K562 (cell line): Measurements from ENCODE around the gene GASK1A. TPM values are rescaled to one million over a fixed set of nuclear protein-coding genes. Genes with fewer than 3 reads are reported as not detected.
A peak's percentile ranks its signal among the peaks of the same experiment; 100 is the strongest.

ENCODE experiments used
- ATAC-seq: fragments of 200-7000 bp; cut with Tn5 transposase; 3 replicates; pipeline ENCODE4 v1.9.1; 2020; ENCODE audit warnings: moderate library complexity
- BruUV-seq: library from RNA; stranded (reverse); fragments of 400-500 nt; replicated peaks from 2 replicates; lab custom pipeline; 2021; lab: Mats Ljungman, UMichigan
- CTCF ChIA-PET: fragments of 300-600 bp; formaldehyde crosslinking; extraction: SDS; loops from one replicate; lab custom pipeline; 2021; ENCODE audit warnings: low intra/inter-chr PET ratio; lab: Yijun Ruan, JAX
- POLR2A ChIA-PET: fragments of 300-600, 350-650 bp; sonication (Branson Sonifier 250); formaldehyde crosslinking; extraction: SDS; loops from one replicate; lab custom pipeline; 2021; ENCODE audit warnings: antibody characterized with exemption, inconsistent platforms; lab: Yijun Ruan, JAX
- DNase-seq, 4 experiments: peaks; one replicate each; pipeline versions ENCODE4 v3.0.0 to v3.0.0-alpha.2; 2011 to 2018; ENCODE audit warnings: low spot score in 3 of 4, mixed read lengths in 3 of 4; ENCODE audit errors: extremely low read depth in 1 of 4
- FAIRE-seq: peaks from 2 replicates; lab custom pipeline; 2011; peaks lifted over from hg19 to GRCh38; lab: Jason Lieb, UNC
- H2AFZ ChIP-seq: 2 replicates; pipeline ENCODE4 v1.6.0; 2011; ENCODE audit warnings: low read depth, low read length, control low read depth, inconsistent platforms
- H3K27ac ChIP-seq: fragments of 200-600 bp; 3 replicates; pipeline ENCODE4 v1.8.0; 2011; ENCODE audit warnings: low read depth, mild to moderate bottlenecking, control low read depth, inconsistent platforms, low read length, moderate library complexity, mixed read lengths; ENCODE audit errors: extremely low read depth
- H3K27me3 ChIP-seq, 2 experiments: fragments of 300-600 bp in 1 of 2; 2 replicates in 1 of 2; 3 replicates in 1 of 2; pipeline versions ENCODE4 v1.6.0 to v1.8.0; 2011; ENCODE audit warnings: inconsistent platforms in 2 of 2, low read length in 2 of 2, mild to moderate bottlenecking in 1 of 2, mixed read lengths in 1 of 2, moderate library complexity in 1 of 2; ENCODE audit not compliant: control insufficient read depth in 2 of 2, insufficient read depth in 2 of 2
- H3K36me3 ChIP-seq: fragments of 300-600 bp; 3 replicates; pipeline ENCODE4 v1.8.0; 2011; ENCODE audit warnings: mild to moderate bottlenecking, low read length, inconsistent platforms; ENCODE audit not compliant: control insufficient read depth, insufficient read depth
- H3K4me1 ChIP-seq, 2 experiments: fragments of 200-600 bp in 1 of 2; replicated peaks in 1 of 2; 2 replicates in 1 of 2; 3 replicates in 1 of 2; pipeline versions ENCODE4 v1.5.1 to v1.8.0; 2011; ENCODE audit warnings: inconsistent platforms in 2 of 2, low read length in 2 of 2, mild to moderate bottlenecking in 1 of 2, mixed read lengths in 1 of 2, moderate library complexity in 1 of 2; ENCODE audit not compliant: control insufficient read depth in 2 of 2, insufficient read depth in 2 of 2
- H3K4me2 ChIP-seq: 2 replicates; pipeline ENCODE4 v1.6.1; 2011; ENCODE audit warnings: low read length, control low read depth, inconsistent platforms, mixed read lengths; ENCODE audit not compliant: insufficient read depth
- H3K4me3 ChIP-seq: fragments of 200-600 bp; sonication (generic), shearing (Covaris generic); 2 replicates; pipeline ENCODE4 v1.5.1; 2016; ENCODE audit warnings: control low read depth, inconsistent platforms
- H3K79me2 ChIP-seq: fragments of 200-600 bp; 3 replicates; pipeline ENCODE4 v1.8.0; 2011; ENCODE audit warnings: low read length, inconsistent platforms; ENCODE audit not compliant: control insufficient read depth, insufficient read depth
- H3K9ac ChIP-seq, 2 experiments: 2 replicates each; pipeline versions ENCODE4 v1.6.0 to v1.6.1; 2011; ENCODE audit warnings: low read depth in 2 of 2, low read length in 2 of 2, control low read depth in 1 of 2, inconsistent platforms in 1 of 2, mild to moderate bottlenecking in 1 of 2, mixed read lengths in 1 of 2; ENCODE audit not compliant: insufficient read depth in 1 of 2
- H3K9me1 ChIP-seq: one replicate; pipeline ENCODE4 v1.6.0; 2011; ENCODE audit warnings: inconsistent platforms, mild to moderate bottlenecking, low read length, moderate library complexity; ENCODE audit not compliant: control insufficient read depth, insufficient read depth
- H3K9me3 ChIP-seq: replicated peaks from 2 replicates; pipeline ENCODE4 v1.5.1; 2011; ENCODE audit warnings: low read depth, low read length, inconsistent platforms; ENCODE audit not compliant: control insufficient read depth, insufficient read depth
- H4K20me1 ChIP-seq: replicated peaks from 2 replicates; pipeline ENCODE4 v1.6.1; 2011; ENCODE audit warnings: low read length, inconsistent platforms, mixed read lengths; ENCODE audit not compliant: control insufficient read depth, insufficient read depth
- ARHGAP35 ChIP-seq: fragments of 450-650 bp; IDR thresholded peaks from 2 replicates; pipeline ENCODE4 v1.6.1; 2018; ENCODE audit not compliant: partially characterized antibody
- CHD4 ChIP-seq: fragments of 200-600 bp; sonication (generic); IDR thresholded peaks from 3 replicates; pipeline ENCODE4 v1.6.1; 2012; ENCODE audit warnings: low read depth, mild to moderate bottlenecking, mixed read lengths, low read length, inconsistent platforms; ENCODE audit not compliant: insufficient read depth, insufficient replicate concordance, poor library complexity, severe bottlenecking
- FOSL1 ChIP-seq: fragments of 200-800 bp; sonication (Bioruptor generic); conservative IDR thresholded peaks from 2 replicates; pipeline ENCODE4 v1.6.1; 2016; ENCODE audit warnings: missing genetic modification characterization, missing compliant biosample characterization
- GABPB1 ChIP-seq: sonication (generic); formaldehyde crosslinking; IDR thresholded peaks from 2 replicates; pipeline ENCODE4 v1.8.0; 2022; ENCODE audit warnings: mild to moderate bottlenecking, missing genetic modification reagents
- HOXB6 ChIP-seq: fragments of 250-450 bp; sonication (Bioruptor Pico); IDR thresholded peaks from 2 replicates; pipeline ENCODE4 v1.5.1; 2022; ENCODE audit warnings: mild to moderate bottlenecking, borderline replicate concordance
- MBD2 ChIP-seq: sonication (generic); IDR thresholded peaks from 2 replicates; pipeline ENCODE4 v1.6.1; 2016; ENCODE audit warnings: low read depth, borderline replicate concordance
- NR3C1 ChIP-seq: sonication (generic); formaldehyde crosslinking; IDR thresholded peaks from 2 replicates; pipeline ENCODE4 v1.8.1; 2022; ENCODE audit warnings: missing genetic modification reagents
- PHF21A ChIP-seq: fragments of 450-650 bp; IDR thresholded peaks from 2 replicates; pipeline ENCODE4 v1.6.1; 2017; ENCODE audit warnings: low read depth, borderline replicate concordance
- POLR2A ChIP-seq: fragments of 450-650 bp; conservative IDR thresholded peaks from 2 replicates; pipeline ENCODE4 v1.6.1; 2016
- PPARD ChIP-seq: fragments of 250-450 bp; sonication (Bioruptor Pico); IDR thresholded peaks from 2 replicates; pipeline ENCODE4 v1.8.0; 2022; ENCODE audit warnings: inconsistent platforms, mild to moderate bottlenecking, moderate library complexity
- SMARCA5 ChIP-seq: fragments of 450-650 bp; IDR thresholded peaks from 2 replicates; pipeline ENCODE4 v1.6.1; 2016
- SREBF1 ChIP-seq: fragments of 150-350 bp; IDR thresholded peaks from 2 replicates; pipeline ENCODE4 v1.6.1; 2014; ENCODE audit warnings: antibody characterized with exemption, low read depth, low read length, borderline replicate concordance
- WGBS: fragments of 100-300 bp; shearing (Covaris generic); methylation state at CpG from one replicate; pipeline ENCODE4 v1.1.6; 2016; ENCODE audit warnings: low coverage, mixed read lengths; ENCODE audit not compliant: insufficient coverage; ENCODE audit errors: missing lambda C conversion rate; 5-methylcytosine and 5-hydroxymethylcytosine counted together
- in situ Hi-C: fragments of 300-500 bp; cut with MboI; formaldehyde crosslinking; loops from 4 replicates; pipeline ENCODE4 v1.15.0; 2018; ENCODE audit warnings: inconsistent platforms, mixed read lengths
- intact Hi-C: fragments of 100-400 bp; cut with micrococcal nuclease; formaldehyde crosslinking; loops from 2 replicates; pipeline ENCODE4 v1.14.2; 2022
- polyA plus RNA-seq, 8 experiments: library from polyadenylated mRNA; depleted of rRNA in 4 of 8; stranded (reverse) in 5 of 8; unstranded in 3 of 8; fragments of >200 nt; fragmentation: Nextera tagmentation in 2 of 8; fragmentation: Illumina TruSeq in 1 of 8; extraction: Ambion mirVana in 2 of 8; extraction: Trizol in 1 of 8; gene quantifications; 2 replicates each; pipeline versions ENCODE4 v1.2.1 to v1.2.3, GENCODE V29; 2011 to 2014; ENCODE audit warnings: inconsistent platforms in 1 of 8, missing spikeins in 1 of 8
- total RNA-seq, 7 experiments: library from RNA; depleted of rRNA in 6 of 7; stranded (reverse); fragments of >200 nt in 6 of 7; fragmentation: Illumina TruSeq in 2 of 7; extraction: Trizol in 2 of 7; gene quantifications; 2 replicates each; pipeline versions ENCODE4 v1.2.1 to v1.2.3, GENCODE V29; 2011 to 2021; ENCODE audit warnings: low replicate concordance in 1 of 7
- TF ChIP-seq, protein P1 (sequence below): sonication (generic); formaldehyde crosslinking; IDR thresholded peaks from 2 replicates; pipeline ENCODE4 v1.8.0; 2022; ENCODE audit warnings: mild to moderate bottlenecking, missing genetic modification reagents

The GASK1A gene
- total and polyA plus RNA-seq, 9 of the 15 experiments (the other 6 are each of a cell fraction or from before 2014, with no cell fraction given), result 0.04 to 0.11 (median 0.05) TPM; not detected in 5

DNA sequence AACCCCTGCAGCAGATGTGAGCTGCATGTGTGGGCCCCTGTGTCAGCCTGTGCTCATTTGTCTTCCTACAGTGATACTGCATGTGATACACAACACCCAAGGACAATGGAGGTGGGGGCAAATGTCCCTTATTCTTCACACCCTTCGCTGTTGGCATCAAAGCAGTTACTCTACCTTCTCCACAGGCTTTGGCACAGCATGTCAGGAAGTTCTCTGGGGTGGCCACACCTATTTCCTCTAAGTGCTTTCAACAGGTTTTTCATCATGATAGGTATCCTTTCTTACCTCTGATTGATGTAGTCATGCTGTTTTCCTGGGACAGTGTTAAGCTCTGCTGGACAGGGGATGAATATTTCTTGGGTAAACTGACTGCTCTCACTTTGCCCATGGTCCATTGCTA is 43.6 kb upstream of the GASK1A start:
- H4K20me1 ChIP-seq, result no peaks in the 10 kb centered on the region
- FAIRE-seq, result no peak
- POLR2A ChIA-PET, result interaction anchor here (0.5 to 0.7 kb wide), 2 partner anchors 100 to 1127 kb away, joined by 3 to 4 read pairs; no protein-coding TSS in a partner anchor
- no peak overlapping the region for H3K27ac ChIP-seq
- no peaks in the 10 kb centered on the region for H3K79me2 ChIP-seq
- no peak overlapping the region for H3K9ac ChIP-seq
- TF ChIP-seq ARHGAP35 (no peak), FOSL1 (tag) (no peak), SMARCA5 (no peak), NR3C1 (CRISPR knock-in tag) (no peak), CHD4 (no peak), HOXB6 (CRISPR knock-in tag) (no peak), GABPB1 (CRISPR knock-in tag) (no peak), SREBF1 (no peak), MBD2 (no peak), PHF21A (no peak), PPARD (CRISPR knock-in tag) (no peak), POLR2A (no peak)
- TF ChIP-seq, protein P1, sequence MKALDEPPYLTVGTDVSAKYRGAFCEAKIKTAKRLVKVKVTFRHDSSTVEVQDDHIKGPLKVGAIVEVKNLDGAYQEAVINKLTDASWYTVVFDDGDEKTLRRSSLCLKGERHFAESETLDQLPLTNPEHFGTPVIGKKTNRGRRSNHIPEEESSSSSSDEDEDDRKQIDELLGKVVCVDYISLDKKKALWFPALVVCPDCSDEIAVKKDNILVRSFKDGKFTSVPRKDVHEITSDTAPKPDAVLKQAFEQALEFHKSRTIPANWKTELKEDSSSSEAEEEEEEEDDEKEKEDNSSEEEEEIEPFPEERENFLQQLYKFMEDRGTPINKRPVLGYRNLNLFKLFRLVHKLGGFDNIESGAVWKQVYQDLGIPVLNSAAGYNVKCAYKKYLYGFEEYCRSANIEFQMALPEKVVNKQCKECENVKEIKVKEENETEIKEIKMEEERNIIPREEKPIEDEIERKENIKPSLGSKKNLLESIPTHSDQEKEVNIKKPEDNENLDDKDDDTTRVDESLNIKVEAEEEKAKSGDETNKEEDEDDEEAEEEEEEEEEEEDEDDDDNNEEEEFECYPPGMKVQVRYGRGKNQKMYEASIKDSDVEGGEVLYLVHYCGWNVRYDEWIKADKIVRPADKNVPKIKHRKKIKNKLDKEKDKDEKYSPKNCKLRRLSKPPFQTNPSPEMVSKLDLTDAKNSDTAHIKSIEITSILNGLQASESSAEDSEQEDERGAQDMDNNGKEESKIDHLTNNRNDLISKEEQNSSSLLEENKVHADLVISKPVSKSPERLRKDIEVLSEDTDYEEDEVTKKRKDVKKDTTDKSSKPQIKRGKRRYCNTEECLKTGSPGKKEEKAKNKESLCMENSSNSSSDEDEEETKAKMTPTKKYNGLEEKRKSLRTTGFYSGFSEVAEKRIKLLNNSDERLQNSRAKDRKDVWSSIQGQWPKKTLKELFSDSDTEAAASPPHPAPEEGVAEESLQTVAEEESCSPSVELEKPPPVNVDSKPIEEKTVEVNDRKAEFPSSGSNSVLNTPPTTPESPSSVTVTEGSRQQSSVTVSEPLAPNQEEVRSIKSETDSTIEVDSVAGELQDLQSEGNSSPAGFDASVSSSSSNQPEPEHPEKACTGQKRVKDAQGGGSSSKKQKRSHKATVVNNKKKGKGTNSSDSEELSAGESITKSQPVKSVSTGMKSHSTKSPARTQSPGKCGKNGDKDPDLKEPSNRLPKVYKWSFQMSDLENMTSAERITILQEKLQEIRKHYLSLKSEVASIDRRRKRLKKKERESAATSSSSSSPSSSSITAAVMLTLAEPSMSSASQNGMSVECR, result no peak
- no peak for DNase-seq
- no peaks in the 10 kb centered on the region for H3K9me1 ChIP-seq
- in situ Hi-C loops, result no loop called here
- H2AFZ ChIP-seq, result peak overlapping the region; percentile 57; the same call in 1 of the 2 replicates
- H3K4me2 ChIP-seq, result no peak overlapping the region
- WGBS, result 0% methylated on average over 1 of the region's 1 CpG
- no peak for ATAC-seq
- H3K36me3 ChIP-seq, result no peaks in the 10 kb centered on the region
- peaks cover 6 to 21% of the 10 kb centered on the region in 2 experiments; a peak in 3 of 5 replicates for H3K27me3 ChIP-seq
- no peaks in the 10 kb centered on the region for H3K9me3 ChIP-seq
- CTCF ChIA-PET, result no interaction called here
- BruUV-seq, result no TSS peak
- peaks cover 0 to 6% of the 10 kb centered on the region in 2 experiments; a peak in 2 of 5 replicates for H3K4me1 ChIP-seq
- intact Hi-C loops, result no loop called here
- no peak overlapping the region for H3K4me3 ChIP-seq
